Measurements from ENCODE around the gene ZNRF1.

The ZNRF1 gene

DNA sequence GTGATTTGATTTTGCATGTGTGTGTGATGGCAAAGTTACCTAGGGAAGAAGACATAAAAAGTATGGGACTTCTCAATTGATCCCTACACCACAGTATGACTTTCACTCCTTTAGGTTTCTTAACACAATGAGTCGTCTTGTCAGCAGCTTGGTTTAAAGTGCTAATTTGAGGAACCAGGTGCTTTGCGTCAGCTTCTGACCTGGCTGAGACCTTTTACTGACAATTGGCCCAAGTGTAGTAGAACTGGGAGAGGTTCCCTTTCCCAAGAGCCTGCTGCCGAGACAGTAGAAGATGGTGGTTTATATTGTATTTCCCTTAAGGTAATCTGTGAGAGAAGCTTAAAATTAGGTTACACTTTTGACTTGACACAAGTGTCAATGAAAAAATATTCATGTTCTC, 62.8 kb downstream of the ZNRF1 start:
- TF ChIP-seq REST (IDR thresholded peaks at IDR 0.05; ENCODE audit: low read depth) (no peak), TCF12 (IDR thresholded peaks at IDR 0.05; ENCODE audit: low read depth) (no peak), TEAD4 (IDR thresholded peaks at IDR 0.05) (no peak), CREB1 (IDR thresholded peaks at IDR 0.05; ENCODE audit: low read depth) (no peak), EGR1 (IDR thresholded peaks at IDR 0.05) (no peak), FOXM1 (IDR thresholded peaks at IDR 0.05; ENCODE audit: borderline replicate concordance, low read depth) (no peak), CEBPB (IDR thresholded peaks at IDR 0.05) (no peak), EP300 (IDR thresholded peaks at IDR 0.05; ENCODE audit: borderline replicate concordance) (no peak), YY1 (IDR thresholded peaks at IDR 0.05; ENCODE audit: low read depth) (no peak), ZBTB7A (IDR thresholded peaks at IDR 0.05; ENCODE audit: low read depth) (no peak), NFIC (IDR thresholded peaks at IDR 0.05) (no peak), RAD21 (IDR thresholded peaks at IDR 0.05; ENCODE audit: low read depth) (no peak), TAF1 (IDR thresholded peaks at IDR 0.05; ENCODE audit: low read depth) (no peak)
- TF ChIP-seq, protein P1, sequence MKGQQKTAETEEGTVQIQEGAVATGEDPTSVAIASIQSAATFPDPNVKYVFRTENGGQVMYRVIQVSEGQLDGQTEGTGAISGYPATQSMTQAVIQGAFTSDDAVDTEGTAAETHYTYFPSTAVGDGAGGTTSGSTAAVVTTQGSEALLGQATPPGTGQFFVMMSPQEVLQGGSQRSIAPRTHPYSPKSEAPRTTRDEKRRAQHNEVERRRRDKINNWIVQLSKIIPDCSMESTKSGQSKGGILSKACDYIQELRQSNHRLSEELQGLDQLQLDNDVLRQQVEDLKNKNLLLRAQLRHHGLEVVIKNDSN (IDR thresholded peaks at IDR 0.05), result no peak
- TF ChIP-seq, protein P2, sequence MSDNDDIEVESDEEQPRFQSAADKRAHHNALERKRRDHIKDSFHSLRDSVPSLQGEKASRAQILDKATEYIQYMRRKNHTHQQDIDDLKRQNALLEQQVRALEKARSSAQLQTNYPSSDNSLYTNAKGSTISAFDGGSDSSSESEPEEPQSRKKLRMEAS (IDR thresholded peaks at IDR 0.05), result no peak

GRCh38 chr16:75062135-75062975, 63.5 kb downstream of the ZNRF1 start:
- TF ChIP-seq TAF1 (IDR thresholded peaks at IDR 0.05; ENCODE audit: low read depth), result no peak
- 0 out of 2 replicates have a peak, but pooled peaks have one; percentile 14 for TF ChIP-seq TCF12 (IDR thresholded peaks at IDR 0.05; ENCODE audit: low read depth)
- TF ChIP-seq, protein P2 (IDR thresholded peaks at IDR 0.05), result 0 out of 2 replicates have a peak, but pooled peaks have one; percentile 26

GRCh38 chr16:75062976-75063346, 64.1 kb downstream of the ZNRF1 start:
- TF ChIP-seq, protein P1 (IDR thresholded peaks at IDR 0.05), result no peak
- TF ChIP-seq TCF12 (IDR thresholded peaks at IDR 0.05; ENCODE audit: low read depth) (no peak), FOXM1 (IDR thresholded peaks at IDR 0.05; ENCODE audit: borderline replicate concordance, low read depth) (no peak), TEAD4 (IDR thresholded peaks at IDR 0.05) (no peak)

- TF ChIP-seq, protein P2 (IDR thresholded peaks at IDR 0.05), result no peak
- TF ChIP-seq TEAD4 (IDR thresholded peaks at IDR 0.05) (no peak), EGR1 (IDR thresholded peaks at IDR 0.05) (no peak), NFIC (IDR thresholded peaks at IDR 0.05) (no peak), CREB1 (IDR thresholded peaks at IDR 0.05; ENCODE audit: low read depth) (no peak), ZBTB7A (IDR thresholded peaks at IDR 0.05; ENCODE audit: low read depth) (no peak)
These were observed 64.8 kb downstream of the ZNRF1 start for GRCh38 chr16:75063549-75064088.

GRCh38 chr16:75064403-75065148, 65.8 kb downstream of the ZNRF1 start:
- no peak for TF ChIP-seq FOXM1 (IDR thresholded peaks at IDR 0.05; ENCODE audit: borderline replicate concordance, low read depth)
- TF ChIP-seq, protein P1 (IDR thresholded peaks at IDR 0.05), result no peak
- TF ChIP-seq REST (IDR thresholded peaks at IDR 0.05; ENCODE audit: low read depth), result no peak
- no peak for TF ChIP-seq CREB1 (IDR thresholded peaks at IDR 0.05; ENCODE audit: low read depth)
- TF ChIP-seq, protein P2 (IDR thresholded peaks at IDR 0.05), result peak; percentile 23; the same call in 1 of the 2 replicates
- TF ChIP-seq YY1 (IDR thresholded peaks at IDR 0.05; ENCODE audit: low read depth), result no peak
- peak; percentile 36; the same call in 1 of the 2 replicates for TF ChIP-seq NFIC (IDR thresholded peaks at IDR 0.05)
- no peak for TF ChIP-seq RAD21 (IDR thresholded peaks at IDR 0.05; ENCODE audit: low read depth)
- TF ChIP-seq TAF1 (IDR thresholded peaks at IDR 0.05; ENCODE audit: low read depth), result 0 out of 2 replicates have a peak, but pooled peaks have one; percentile 31
- TF ChIP-seq TCF12 (IDR thresholded peaks at IDR 0.05; ENCODE audit: low read depth), result 0 out of 2 replicates have a peak, but pooled peaks have one; percentile 46
- TF ChIP-seq EGR1 (IDR thresholded peaks at IDR 0.05), result peak; percentile 47; the same call in 1 of the 2 replicates
- no peak for TF ChIP-seq ZBTB7A (IDR thresholded peaks at IDR 0.05; ENCODE audit: low read depth)
- no peak for TF ChIP-seq EP300 (IDR thresholded peaks at IDR 0.05; ENCODE audit: borderline replicate concordance)
- no peak; the same call in 1 of the 2 replicates for TF ChIP-seq TEAD4 (IDR thresholded peaks at IDR 0.05)
- TF ChIP-seq CEBPB (IDR thresholded peaks at IDR 0.05), result no peak

Data from Ishikawa (cell line).